AG08396 (cell line): Measurements from ENCODE around the gene KRTAP25-1.

Experiments
- DNase-seq: peaks from one replicate; pipeline ENCODE4 v3.0.0; 2012; ENCODE audit warnings: low spot score, mixed read lengths

Gene KRTAP25-1

GRCh38 chr21:30289215-30289614 is at the start of gene KRTAP25-1:
TSS of gene KRTAP25-1 (minus strand) at chr21:30289514. CDS start at chr21:30289490, 24 bp downstream.
- no peak for DNase-seq

- DNase-seq = no peak
Observed at GRCh38 chr21:30338717-30339116, 49.4 kb upstream of the KRTAP25-1 start.

GRCh38 chr21:30337772-30338171 is 48.5 kb upstream of the KRTAP25-1 start:
- DNase-seq = no peak

- DNase-seq = no peak
Observed at GRCh38 chr21:30337276-30337744, 48.0 kb upstream of the KRTAP25-1 start, which contains the start of gene KRTAP27-1. TSS of gene KRTAP27-1 (minus strand) at chr21:30337694. CDS start at chr21:30337668, 26 bp downstream.

- DNase-seq = no peak
Observed at GRCh38 chr21:30336596-30336995, 47.3 kb upstream of the KRTAP25-1 start.

- no peak for DNase-seq
Observed at GRCh38 chr21:30333736-30334135, 44.4 kb upstream of the KRTAP25-1 start.

- no peak for DNase-seq
Observed at GRCh38 chr21:30332681-30333080, 43.4 kb upstream of the KRTAP25-1 start.

- DNase-seq = no peak
Observed at GRCh38 chr21:30329203-30329875, 40.0 kb upstream of the KRTAP25-1 start.

GRCh38 chr21:30326390-30326789 is 37.1 kb upstream of the KRTAP25-1 start:
- DNase-seq = no peak

GRCh38 chr21:30320215-30320614 is 30.9 kb upstream of the KRTAP25-1 start, which contains the start of gene KRTAP26-1:
TSS of gene KRTAP26-1 (minus strand) at chr21:30320315. CDS start at chr21:30320035, 280 bp downstream.
- DNase-seq = no peak

GRCh38 chr21:30315701-30316100 is 26.4 kb upstream of the KRTAP25-1 start:
- no peak for DNase-seq

- DNase-seq = no peak
Observed at GRCh38 chr21:30306884-30307283, 17.6 kb upstream of the KRTAP25-1 start.

- no peak for DNase-seq
Observed at GRCh38 chr21:30305136-30305535, 15.8 kb upstream of the KRTAP25-1 start.

GRCh38 chr21:30282850-30283249 is 6.5 kb downstream of the KRTAP25-1 start, which contains the start of gene KRTAP24-1:
TSS of gene KRTAP24-1 (minus strand) at chr21:30282950. CDS start at chr21:30282932, 18 bp downstream.
- no peak for DNase-seq

GRCh38 chr21:30271611-30272010 is 17.7 kb downstream of the KRTAP25-1 start:
- no peak for DNase-seq

- no peak for DNase-seq
Observed at GRCh38 chr21:30271156-30271555, 18.2 kb downstream of the KRTAP25-1 start.

- no peak for DNase-seq
Observed at GRCh38 chr21:30269803-30270530, 19.3 kb downstream of the KRTAP25-1 start.

- no peak for DNase-seq
Observed at GRCh38 chr21:30268608-30269197, 20.6 kb downstream of the KRTAP25-1 start.

- no peak for DNase-seq
Observed at GRCh38 chr21:30257773-30258172, 31.5 kb downstream of the KRTAP25-1 start.

GRCh38 chr21:30256100-30256499 is 33.2 kb downstream of the KRTAP25-1 start:
- no peak for DNase-seq

- DNase-seq = no peak
Observed at GRCh38 chr21:30255679-30256078, 33.6 kb downstream of the KRTAP25-1 start.

- no peak for DNase-seq
Observed at GRCh38 chr21:30251781-30252180, 37.5 kb downstream of the KRTAP25-1 start.

GRCh38 chr21:30249936-30250335 is 39.4 kb downstream of the KRTAP25-1 start:
- no peak for DNase-seq
